ENCODE results near the gene TAF15.

DNA sequence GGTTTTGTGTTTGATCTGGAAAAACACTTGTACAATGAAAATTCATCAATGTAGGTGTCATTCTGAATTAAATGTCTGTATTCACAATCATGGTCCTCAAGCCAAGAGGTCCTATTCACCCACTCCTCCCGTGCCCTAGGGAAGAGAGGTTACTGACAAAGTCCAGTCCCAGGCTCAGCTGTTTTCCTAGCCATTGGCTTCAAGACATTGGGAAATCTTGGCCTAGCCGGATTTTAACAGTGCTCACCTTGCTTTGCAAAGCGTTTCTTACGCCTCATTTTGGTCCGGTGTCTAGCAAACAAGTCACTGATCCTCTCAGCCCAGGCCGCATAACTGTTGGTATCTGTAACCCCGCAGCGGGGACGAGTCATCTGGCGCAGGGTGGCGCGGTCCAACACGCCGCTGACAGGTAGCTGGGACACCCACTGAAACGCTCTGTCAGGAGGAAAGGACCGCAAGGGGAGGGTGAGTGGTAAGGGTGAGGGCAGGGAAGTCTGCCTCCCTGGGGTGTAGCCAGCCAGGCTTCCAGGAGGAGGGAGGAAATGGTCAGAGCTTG lies 30.6 kb upstream of the TAF15 start:
- TF ChIP-seq, protein P1, sequence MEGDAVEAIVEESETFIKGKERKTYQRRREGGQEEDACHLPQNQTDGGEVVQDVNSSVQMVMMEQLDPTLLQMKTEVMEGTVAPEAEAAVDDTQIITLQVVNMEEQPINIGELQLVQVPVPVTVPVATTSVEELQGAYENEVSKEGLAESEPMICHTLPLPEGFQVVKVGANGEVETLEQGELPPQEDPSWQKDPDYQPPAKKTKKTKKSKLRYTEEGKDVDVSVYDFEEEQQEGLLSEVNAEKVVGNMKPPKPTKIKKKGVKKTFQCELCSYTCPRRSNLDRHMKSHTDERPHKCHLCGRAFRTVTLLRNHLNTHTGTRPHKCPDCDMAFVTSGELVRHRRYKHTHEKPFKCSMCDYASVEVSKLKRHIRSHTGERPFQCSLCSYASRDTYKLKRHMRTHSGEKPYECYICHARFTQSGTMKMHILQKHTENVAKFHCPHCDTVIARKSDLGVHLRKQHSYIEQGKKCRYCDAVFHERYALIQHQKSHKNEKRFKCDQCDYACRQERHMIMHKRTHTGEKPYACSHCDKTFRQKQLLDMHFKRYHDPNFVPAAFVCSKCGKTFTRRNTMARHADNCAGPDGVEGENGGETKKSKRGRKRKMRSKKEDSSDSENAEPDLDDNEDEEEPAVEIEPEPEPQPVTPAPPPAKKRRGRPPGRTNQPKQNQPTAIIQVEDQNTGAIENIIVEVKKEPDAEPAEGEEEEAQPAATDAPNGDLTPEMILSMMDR (IDR thresholded peaks at IDR 0.05) = no peak
- no peak for TF ChIP-seq POLR2A (IDR thresholded peaks at IDR 0.05)
